GM12801 (cell line): ENCODE measurements around the gene SEC14L6.

Experiments
- TF ChIP-seq, protein P1 (sequence below): IDR thresholded peaks from one replicate; pipeline ENCODE4 v1.5.1; 2011; ENCODE audit warnings: control low read depth; ENCODE audit not compliant: insufficient read length; ENCODE audit errors: extremely low read depth

SEC14L6 gene

DNA sequence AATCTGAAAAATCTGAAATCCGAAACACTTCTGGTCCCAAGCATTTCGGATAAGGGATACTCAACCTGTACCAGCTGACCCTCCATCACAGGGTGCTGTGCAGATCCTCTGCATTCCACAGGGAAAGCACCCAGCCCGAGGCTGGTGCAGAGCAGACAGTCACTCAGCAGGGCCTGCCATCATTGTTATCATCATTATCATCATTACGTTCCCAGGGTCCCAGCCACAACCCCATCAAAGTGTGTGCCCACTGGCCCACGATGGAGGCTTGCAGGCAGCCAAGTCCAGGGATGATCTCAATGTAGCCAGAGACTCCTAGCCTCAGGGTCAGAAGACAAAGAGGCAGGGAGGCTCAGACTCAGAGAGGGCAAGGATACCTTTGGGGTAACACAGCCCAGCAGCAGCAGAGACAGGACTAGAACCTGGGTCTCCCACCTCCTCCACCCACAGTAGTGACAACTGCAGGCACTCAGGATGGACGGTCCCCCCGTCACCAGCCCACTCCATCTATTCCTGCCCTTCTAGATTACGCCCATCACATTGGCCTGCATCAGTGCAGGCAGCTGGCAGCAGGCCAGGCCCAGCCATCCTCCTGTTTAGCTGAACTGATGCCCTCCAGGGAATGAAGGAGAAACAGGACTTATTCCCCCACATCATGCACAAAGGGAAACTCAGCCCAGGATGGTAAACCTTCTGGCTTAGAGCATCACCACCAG is 17.7 kb upstream of the SEC14L6 start:
- TF ChIP-seq, protein P1, sequence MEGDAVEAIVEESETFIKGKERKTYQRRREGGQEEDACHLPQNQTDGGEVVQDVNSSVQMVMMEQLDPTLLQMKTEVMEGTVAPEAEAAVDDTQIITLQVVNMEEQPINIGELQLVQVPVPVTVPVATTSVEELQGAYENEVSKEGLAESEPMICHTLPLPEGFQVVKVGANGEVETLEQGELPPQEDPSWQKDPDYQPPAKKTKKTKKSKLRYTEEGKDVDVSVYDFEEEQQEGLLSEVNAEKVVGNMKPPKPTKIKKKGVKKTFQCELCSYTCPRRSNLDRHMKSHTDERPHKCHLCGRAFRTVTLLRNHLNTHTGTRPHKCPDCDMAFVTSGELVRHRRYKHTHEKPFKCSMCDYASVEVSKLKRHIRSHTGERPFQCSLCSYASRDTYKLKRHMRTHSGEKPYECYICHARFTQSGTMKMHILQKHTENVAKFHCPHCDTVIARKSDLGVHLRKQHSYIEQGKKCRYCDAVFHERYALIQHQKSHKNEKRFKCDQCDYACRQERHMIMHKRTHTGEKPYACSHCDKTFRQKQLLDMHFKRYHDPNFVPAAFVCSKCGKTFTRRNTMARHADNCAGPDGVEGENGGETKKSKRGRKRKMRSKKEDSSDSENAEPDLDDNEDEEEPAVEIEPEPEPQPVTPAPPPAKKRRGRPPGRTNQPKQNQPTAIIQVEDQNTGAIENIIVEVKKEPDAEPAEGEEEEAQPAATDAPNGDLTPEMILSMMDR, result no peak

DNA sequence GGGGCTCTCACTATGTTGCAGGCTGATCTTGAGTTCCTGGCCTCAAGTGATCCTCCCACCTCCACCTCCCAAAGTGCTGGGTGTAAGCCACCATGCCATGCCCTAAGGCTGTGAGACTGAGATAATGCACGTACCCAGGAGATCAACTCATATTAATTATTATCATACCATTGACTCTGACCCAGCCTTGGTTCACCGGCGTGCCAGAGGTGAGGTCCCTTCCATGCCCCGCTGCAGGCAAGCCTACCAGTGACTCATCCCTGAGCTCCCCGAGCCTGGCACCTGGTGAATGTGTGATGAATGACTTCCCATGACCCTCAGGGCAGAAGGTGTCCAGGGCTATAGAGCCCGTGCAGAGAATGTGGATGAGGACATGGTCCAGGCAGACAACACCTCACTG is 15.8 kb upstream of the SEC14L6 start:
- TF ChIP-seq, protein P1, result no peak

DNA sequence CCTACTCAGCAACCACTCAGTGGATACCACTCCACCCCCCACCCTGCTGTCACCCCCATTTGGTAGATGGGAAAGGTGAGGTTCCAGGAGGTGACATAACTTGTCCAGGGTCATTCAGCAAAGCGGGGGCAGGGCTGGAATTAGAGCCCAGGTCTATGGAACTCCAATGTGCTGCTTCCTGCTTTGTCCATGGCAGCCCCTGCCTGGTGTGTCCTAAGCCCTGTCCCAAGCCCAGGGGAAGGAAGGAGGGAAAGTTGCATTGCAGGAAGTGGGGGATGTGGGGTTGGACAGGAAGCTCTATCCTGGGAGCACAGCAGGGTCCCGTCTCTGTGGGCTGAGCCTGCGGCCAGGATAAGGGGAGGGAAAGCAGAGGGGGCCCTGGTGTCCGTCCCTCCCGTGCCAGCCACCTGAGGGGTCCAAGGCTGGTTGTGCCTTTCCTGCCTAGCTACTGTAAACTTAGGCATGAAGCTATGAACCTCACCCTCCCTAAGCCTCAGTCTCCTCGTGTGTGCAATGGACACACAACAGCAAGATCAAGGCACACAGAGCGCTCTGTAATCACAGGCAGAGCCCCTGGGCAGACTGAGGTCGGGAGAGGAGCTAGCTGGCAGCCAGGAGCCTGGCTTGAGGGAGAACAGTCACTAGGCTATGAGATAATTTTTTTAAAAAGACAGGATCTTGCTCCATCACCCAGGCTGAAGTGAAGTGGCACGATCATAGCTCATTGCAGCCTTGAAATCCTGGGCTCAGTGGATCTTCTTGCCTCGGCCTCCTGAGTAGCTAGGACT is 15.1 kb upstream of the SEC14L6 start:
- TF ChIP-seq, protein P1, result no peak

DNA sequence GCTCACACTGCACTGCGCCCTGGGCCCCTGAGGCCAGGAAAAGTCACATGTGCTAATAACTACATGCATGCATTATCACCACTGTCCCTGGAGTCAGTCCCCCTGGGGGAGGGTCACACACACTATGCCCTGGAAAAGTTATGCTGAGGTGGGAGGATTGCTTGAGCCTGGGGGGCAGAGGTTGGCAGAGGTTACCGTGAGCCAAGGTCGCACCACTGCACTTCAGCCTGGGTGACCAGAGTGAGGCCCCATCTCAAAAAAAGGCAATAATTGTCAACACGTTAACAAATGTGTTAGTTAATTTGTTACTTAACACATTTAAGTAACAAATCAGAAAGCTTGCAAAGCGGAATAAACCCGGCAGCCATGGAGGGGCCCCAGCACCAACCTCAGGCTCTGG is 13.3 kb upstream of the SEC14L6 start:
- TF ChIP-seq, protein P1, result no peak

DNA sequence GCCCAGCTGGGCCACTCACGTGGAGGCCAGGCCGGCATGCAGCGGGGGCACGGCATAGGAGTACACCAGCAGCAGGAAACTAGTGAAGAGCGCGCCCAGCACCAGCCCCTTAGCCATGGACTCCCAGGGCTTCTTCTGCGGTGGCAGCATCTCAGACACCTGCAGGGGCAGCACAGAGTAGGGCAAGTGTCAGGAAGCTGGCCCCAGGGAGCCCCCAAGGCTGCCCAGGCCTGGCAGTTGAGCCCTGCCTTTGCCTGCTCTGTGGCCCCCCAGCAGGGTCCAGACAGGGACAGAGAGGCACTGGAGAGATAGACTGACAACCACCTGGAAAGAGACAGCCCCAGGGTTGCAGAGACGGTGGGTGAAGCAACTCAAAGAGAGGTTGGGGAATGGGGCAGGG is 10.7 kb upstream of the SEC14L6 start:
- TF ChIP-seq, protein P1, result no peak

DNA sequence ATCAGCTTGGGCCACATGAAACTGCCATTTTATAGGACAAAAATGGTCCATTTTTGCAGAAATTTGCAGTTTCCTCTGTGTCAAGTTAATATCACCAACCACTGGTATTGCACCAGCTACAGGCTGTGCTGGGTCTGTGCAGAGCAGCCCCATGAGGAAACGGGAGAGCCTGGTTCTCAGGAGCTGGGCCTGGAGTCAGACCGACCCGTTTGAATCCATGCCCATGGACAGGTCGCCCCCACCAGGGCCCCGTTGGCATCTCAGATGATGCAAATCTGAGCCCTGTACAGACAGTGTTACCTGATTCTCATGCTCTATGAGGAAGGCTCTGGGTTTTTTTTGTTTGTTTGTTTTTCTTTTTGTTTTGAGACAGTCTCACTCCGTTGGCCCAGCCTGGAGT is 9.8 kb upstream of the SEC14L6 start:
- TF ChIP-seq, protein P1, result no peak

DNA sequence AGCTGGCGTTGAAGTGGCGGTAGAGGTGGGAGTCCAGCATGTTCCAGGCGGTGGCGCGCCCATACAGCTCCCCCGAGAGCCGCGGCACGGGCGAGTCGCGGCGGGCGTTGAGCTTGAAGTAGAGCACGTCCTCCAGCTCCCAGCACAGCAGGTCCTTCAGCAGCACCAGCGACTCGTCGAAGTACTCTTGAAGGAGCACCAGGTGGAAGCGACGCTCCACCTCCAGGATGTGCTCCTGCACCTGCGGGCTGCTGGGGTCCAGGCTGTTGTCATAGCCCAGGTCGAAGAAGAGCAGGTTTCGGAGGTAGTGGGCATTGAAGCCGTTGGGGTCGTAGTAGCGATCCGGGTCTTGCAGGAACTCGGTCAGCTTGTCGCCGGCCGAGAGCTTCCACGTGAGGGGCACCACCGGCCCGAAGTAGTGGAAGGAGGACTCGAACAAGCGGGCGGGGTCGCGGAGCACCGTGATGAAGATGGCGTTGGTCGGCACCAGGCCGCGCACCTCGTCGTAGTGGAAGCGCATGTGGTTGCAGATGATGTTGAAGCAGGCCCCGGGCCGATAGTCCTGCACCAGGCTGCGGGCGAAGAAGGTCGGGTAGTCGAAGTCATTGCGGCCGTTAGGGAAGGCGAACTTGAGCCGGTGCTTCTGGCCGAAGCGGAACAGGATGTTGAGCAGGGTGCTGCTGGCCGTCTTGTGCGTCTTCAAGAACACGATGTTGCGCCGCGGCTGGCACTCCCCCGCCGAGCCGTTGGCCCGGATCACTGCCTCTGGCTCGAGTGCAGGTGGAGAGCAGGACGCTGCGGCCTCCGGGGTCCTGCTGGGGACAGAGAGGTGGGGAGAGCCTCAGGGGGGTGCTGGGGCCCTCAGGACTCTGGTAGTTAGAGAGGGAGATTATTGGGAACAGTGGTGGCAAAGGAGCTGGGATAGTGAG is 9.0 kb upstream of the SEC14L6 start:
- TF ChIP-seq, protein P1, result no peak
